AG08396 (cell line): ENCODE measurements around the gene USP33.
"Not testable (repeated sequence)": the region's sequence is repeated elsewhere in the genome, so short reads cannot be mapped to it uniquely, and the experiment has no call there.

Experiments used
- DNase-seq: peaks from one replicate; pipeline ENCODE4 v3.0.0; 2012; ENCODE audit warnings: low spot score, mixed read lengths

Gene USP33

DNA sequence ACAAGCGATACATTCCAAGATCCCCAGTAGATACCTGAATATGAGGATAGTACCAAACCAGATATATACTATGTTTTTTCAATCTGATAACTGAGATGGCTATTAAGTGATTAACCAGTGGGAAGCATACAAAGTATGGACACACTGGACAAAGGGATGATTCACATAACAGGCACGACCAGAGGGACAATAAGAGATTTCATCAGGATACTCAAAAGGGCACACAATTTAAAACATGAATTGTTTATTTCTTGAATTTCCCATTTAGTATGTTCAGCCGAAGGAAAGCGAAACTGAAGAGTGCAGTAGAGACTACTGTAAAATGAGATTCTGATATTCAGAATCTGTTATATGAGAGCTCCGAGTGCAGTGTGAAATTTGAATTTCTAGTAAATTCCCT lies 87.8 kb downstream of the USP33 start:
- DNase-seq = no peak

DNA sequence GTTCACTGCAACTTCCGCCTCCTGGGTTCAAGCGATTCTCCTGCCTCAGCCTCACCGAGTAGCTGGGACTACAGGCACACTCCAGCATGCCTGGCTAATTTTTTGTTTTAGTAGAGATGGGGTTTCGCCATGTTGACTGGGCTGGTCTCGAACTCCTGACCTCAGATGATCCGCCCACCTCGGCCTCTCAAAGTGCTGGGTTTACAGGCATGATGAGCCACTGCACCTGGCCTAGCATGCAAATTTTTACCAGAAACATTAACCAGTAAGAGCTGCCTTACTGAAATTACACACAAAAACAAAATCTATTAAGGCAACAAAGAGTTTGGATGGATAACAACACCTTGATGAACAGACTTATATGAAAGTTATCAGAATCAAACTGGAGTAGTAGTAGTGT lies 89.3 kb downstream of the USP33 start:
- DNase-seq = no peak

DNA sequence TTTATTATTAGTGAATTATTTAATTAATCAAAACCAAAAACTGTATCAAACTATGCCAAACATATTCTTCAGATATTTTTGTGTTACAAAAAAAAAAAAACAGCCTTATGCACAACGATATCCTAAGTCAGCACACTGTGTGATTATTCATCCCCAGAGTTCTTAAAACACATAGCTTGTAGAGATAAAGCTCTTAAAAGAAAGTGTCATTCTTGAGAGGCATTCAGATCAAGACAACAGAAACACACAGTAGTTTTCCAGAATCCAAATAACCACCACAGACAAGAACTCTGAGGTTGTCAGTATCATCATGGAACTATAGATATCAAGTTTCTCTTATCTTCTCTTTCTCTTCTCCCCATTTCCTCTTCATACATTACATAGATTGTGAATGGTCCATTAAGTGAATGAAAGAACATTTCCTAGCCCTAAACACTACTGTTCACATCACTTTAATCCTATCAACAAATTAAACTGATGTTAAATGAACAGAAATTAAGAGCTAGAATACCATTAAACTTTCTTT lies 90.7 kb downstream of the USP33 start:
- no peak for DNase-seq

DNA sequence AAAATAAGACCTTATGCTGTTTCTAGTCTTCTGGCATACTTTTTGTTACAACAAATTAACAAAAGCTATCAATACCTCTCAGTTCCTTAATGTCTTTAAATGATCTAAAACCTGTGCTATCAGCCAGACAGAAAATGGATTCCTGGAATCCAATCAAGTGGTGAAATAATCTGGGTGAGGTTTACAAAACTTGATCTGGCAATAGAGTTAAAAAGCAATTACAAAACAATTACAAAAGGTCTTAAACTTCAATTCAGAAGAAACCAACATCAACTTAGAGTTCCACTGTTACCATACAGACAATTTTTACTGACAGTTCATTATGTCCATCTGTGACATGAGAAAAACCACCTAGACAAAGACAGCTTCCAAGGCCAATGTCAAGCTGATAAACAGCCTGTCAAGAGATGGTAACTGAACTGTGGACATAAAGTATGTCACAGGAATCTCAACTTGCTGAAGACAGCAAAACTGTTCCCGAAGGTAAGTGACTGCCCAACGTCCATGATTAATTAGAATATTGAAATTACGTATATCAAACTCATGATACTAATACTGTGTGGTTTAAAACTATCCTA lies 94.6 kb downstream of the USP33 start:
- DNase-seq = no peak

DNA sequence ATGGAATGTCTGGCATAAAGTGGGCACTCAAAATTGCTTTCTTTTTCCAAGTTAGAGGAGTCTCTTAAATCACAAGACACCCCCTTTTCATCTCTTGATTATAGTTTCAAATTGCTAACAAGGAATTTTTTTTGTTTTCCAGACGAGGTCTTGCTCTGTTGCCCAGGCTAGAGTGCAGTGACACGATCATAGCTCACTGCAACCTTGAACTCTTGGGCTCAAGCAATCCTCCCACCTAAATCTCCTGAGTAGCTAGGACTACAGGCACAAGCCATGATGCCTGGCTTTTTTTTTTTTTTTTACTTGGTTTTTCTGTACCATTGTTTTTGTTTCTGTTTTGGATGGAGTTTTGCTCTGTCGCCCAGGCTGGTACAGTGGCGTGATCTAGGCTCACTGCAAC lies 98.0 kb downstream of the USP33 start:
- DNase-seq = no peak

DNA sequence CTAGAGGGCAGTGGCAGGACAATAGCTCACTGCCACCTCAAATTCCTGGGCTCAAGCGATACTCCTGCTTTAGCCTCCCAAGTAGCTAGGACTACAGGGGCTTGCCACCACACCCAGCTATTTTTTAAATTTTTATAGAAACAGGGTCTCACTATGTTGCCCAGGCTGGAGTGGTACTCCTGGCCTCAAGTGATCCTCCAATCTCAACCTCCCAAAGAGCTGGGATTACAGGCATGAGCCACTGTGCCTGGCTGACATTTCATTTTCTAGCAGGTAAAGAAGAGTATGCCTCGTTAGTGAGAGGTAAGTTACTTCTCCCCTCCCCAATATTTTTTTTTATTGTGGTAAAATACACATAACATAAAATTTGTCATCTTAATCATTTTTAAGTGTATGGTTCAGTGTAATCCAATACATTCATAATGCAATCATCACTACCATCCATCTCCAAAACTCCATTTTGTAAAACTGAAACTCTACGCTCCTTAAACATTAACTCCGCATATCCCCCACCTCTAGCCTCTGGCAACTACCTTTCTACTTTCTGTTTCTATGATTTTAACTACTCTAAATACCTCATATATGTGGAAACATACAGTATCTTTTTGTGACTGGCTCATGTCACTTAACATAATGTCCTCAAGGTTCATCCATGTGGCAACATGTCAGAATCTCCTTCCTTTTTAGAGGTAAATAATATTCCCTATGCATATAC lies 99.6 kb downstream of the USP33 start:
- DNase-seq = no peak

DNA sequence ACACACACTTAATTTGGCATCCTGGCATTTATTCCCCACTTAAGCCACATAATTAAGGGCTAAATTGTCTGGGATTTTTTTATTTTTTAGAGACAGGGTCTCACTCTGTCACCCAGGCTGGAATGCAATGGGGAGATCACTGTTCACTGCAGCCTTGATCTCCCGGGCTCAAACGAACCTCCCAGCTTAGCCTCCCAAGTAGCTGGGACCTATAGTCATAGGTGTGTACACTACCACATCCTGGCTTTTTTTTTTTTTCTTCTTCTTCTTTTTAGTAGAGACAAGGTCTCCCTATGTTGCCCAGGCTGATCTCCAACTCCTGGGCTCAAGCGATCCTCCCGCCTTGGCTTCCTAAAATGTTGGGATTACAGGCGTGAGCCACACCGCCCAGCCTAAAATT lies 101.4 kb downstream of the USP33 start:
- no peak for DNase-seq

DNA sequence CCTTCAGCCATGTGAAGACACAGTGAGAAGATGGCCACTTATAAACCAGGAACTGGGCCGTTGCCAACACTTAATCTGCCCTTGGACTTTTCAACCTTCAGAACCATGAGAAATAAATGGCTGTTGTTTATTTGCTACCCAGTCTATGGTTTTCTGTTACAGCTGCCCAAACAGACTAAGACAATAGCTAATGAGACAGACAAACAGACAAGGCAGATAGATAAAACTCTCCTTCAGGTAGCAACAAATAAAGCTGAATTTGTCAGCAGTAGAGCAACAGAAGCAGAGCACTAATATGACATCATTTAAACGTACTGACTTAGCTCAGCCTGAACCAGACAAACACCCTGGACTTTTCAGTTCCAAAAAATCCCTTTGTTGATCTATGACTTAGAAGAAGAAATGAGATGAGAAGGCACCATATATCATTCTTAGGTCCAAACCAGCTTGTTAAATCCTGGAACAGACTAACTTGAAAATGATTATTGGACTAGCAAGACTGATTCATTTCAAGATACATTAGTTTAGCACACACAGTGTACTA lies 104.1 kb downstream of the USP33 start:
- no peak for DNase-seq

DNA sequence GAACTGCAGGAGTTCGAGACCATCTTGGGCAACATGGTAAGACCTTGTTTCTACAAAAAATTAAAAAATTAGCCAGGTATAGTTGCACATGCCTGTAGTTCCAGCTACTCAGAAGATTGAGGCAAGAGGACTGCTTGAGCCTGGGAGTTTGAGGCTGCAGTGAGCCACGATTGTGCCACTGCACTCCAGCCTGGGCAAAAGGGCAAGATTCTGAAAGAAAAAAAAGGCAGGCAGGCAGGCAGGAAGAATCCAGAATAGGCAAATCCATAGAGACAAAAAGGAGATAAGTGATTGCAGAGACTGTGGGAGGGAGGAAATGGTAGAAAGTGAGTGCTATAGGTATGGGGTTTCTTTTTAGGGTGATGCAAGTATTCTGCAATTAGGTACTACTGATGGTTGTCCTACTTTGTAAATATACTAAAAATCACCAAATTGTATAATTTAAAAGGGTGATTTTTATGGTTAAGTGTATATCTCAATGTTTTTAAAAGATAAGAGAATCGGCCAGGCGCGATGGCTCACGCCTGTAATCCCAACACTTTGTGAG lies 106.6 kb downstream of the USP33 start:
- no peak for DNase-seq

DNA sequence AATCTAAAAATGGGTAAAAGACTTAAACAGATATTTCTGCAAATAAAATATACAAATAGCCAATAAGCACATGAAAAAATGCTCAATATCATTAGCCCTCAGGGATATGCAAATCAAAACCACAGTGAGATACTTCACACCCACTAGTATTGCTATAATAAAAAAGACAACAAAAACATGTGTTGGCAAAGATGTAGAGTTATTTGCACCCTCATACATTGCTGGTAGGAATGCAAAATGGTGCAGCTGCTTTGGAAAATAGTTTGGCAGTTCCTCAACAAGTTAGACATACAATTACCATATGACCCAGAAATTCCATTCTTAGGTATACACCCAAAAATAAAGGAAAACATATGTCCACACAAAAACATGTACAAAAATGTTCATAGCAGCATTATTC lies 107.4 kb downstream of the USP33 start:
- DNase-seq = no peak

DNA sequence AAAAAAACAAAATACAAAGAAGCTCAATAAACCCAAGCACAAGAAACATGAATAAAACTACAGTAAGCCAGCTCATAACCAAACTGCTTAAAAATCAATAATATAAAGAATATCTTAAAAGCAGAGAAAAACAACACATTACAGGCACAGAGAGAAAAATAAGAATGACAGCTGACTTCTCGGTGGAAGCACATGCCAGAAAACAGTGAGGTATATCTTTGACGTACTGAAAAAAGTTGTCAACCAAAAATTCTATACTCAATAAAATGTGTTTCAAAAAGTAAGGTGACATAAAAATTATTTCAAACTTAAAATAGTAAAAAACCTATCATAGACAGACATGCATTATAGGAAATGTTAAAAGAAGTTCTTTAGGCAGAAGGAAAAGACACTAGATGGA lies 110.5 kb downstream of the USP33 start:
- DNase-seq = no peak

DNA sequence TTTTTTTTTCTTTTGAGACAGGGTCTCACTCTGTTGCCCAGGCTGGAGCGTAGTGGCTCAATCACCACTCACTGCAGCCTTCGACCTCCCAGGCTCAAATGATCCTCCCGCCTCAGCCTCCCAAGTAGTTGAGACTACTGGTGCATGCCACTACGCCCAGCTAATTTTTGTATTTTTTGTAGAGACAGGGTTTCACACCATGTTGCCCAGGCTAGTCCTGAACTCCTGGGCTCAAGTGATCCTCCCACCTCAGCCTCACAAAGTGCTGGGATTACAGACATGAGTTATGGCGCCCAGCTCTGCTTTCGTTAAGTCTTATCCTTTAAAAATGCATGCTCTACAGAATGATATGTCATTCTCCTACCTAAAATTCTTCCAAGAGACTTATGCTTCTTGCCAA lies 113.4 kb downstream of the USP33 start:
- not testable (repeated sequence) for DNase-seq
